ENCODE measurements around the gene ROR1.

The ROR1 gene

GRCh38 chr1:63870152-63870551 lies 96.3 kb downstream of the ROR1 start:
- Histone ChIP-seq H3K27me3 (ENCODE audit: control insufficient read depth, insufficient read depth, low read length) (no peaks in the 10 kb centered on the region), H3K4me3 (ENCODE audit: low read length) (no peak overlapping the region), H3K4me1 (ENCODE audit: control insufficient read depth, insufficient read depth, low read length) (peaks cover 8% of the 10 kb centered on the region), H3K9ac (ENCODE audit: low read length) (no peak overlapping the region), H3K36me3 (ENCODE audit: control insufficient read depth, insufficient read depth, low read length) (no peaks in the 10 kb centered on the region), H3K9me3 (ENCODE audit: control insufficient read depth, low read length) (no peaks in the 10 kb centered on the region)

- Histone ChIP-seq H3K9me3 (ENCODE audit: control insufficient read depth, low read length) (no peaks in the 10 kb centered on the region), H3K4me1 (ENCODE audit: control insufficient read depth, insufficient read depth, low read length) (peaks cover 8% of the 10 kb centered on the region), H3K4me3 (ENCODE audit: low read length) (no peak overlapping the region), H3K36me3 (ENCODE audit: control insufficient read depth, insufficient read depth, low read length) (no peaks in the 10 kb centered on the region), H3K9ac (ENCODE audit: low read length) (no peak overlapping the region), H3K27me3 (ENCODE audit: control insufficient read depth, insufficient read depth, low read length) (no peaks in the 10 kb centered on the region)
Measured at GRCh38 chr1:63871463-63871862, 97.6 kb downstream of the ROR1 start.

DNA sequence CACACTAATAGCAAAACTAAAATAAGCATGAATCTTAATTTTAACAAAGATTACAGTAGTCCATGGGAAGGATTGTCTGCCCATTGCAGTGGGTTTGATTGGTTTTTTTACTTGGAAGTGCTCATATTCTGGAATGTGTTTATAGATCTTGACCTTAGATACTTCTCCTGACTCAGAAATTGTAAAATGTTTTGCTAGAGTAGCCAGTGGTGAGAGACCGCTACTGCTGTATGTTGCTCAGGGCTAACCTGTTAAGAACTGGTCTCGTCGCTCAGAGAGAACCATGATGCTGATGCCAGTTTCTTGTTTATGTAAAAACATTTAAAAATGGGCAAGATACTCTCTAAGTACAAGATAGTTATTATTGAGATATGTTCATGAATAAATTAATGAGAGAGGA lies 99.9 kb downstream of the ROR1 start:
- no peaks in the 10 kb centered on the region for H3K27me3 ChIP-seq (ENCODE audit: control insufficient read depth, insufficient read depth, low read length)
- no peak overlapping the region for H3K4me3 ChIP-seq (ENCODE audit: low read length)
- no peaks in the 10 kb centered on the region for H3K9me3 ChIP-seq (ENCODE audit: control insufficient read depth, low read length)
- H3K4me1 ChIP-seq (ENCODE audit: control insufficient read depth, insufficient read depth, low read length) = peaks cover 8% of the 10 kb centered on the region
- no peaks in the 10 kb centered on the region for H3K36me3 ChIP-seq (ENCODE audit: control insufficient read depth, insufficient read depth, low read length)
- H3K9ac ChIP-seq (ENCODE audit: low read length) = no peak overlapping the region

GRCh38 chr1:63874278-63874880 lies 100.6 kb downstream of the ROR1 start:
- H3K4me3 ChIP-seq (ENCODE audit: low read length) = no peak overlapping the region
- H3K4me1 ChIP-seq (ENCODE audit: control insufficient read depth, insufficient read depth, low read length) = peaks cover 8% of the 10 kb centered on the region
- H3K9me3 ChIP-seq (ENCODE audit: control insufficient read depth, low read length) = no peaks in the 10 kb centered on the region
- H3K27me3 ChIP-seq (ENCODE audit: control insufficient read depth, insufficient read depth, low read length) = no peaks in the 10 kb centered on the region
- no peak overlapping the region for H3K9ac ChIP-seq (ENCODE audit: low read length)
- H3K36me3 ChIP-seq (ENCODE audit: control insufficient read depth, insufficient read depth, low read length) = no peaks in the 10 kb centered on the region

GRCh38 chr1:63875636-63876035 lies 101.8 kb downstream of the ROR1 start:
- H3K9me3 ChIP-seq (ENCODE audit: control insufficient read depth, low read length) = no peaks in the 10 kb centered on the region
- no peaks in the 10 kb centered on the region for H3K36me3 ChIP-seq (ENCODE audit: control insufficient read depth, insufficient read depth, low read length)
- peaks cover 8% of the 10 kb centered on the region for H3K4me1 ChIP-seq (ENCODE audit: control insufficient read depth, insufficient read depth, low read length)
- no peak overlapping the region for H3K4me3 ChIP-seq (ENCODE audit: low read length)
- no peak overlapping the region for H3K9ac ChIP-seq (ENCODE audit: low read length)
- no peaks in the 10 kb centered on the region for H3K27me3 ChIP-seq (ENCODE audit: control insufficient read depth, insufficient read depth, low read length)

GRCh38 chr1:63877021-63877767 lies 103.4 kb downstream of the ROR1 start:
- no peaks in the 10 kb centered on the region for H3K9me3 ChIP-seq (ENCODE audit: control insufficient read depth, low read length)
- H3K4me3 ChIP-seq (ENCODE audit: low read length) = no peak overlapping the region
- H3K27me3 ChIP-seq (ENCODE audit: control insufficient read depth, insufficient read depth, low read length) = no peaks in the 10 kb centered on the region
- peaks cover 8% of the 10 kb centered on the region for H3K4me1 ChIP-seq (ENCODE audit: control insufficient read depth, insufficient read depth, low read length)
- no peak overlapping the region for H3K9ac ChIP-seq (ENCODE audit: low read length)
- H3K36me3 ChIP-seq (ENCODE audit: control insufficient read depth, insufficient read depth, low read length) = no peaks in the 10 kb centered on the region

GRCh38 chr1:63877816-63878215 lies 104.0 kb downstream of the ROR1 start:
- H3K4me1 ChIP-seq (ENCODE audit: control insufficient read depth, insufficient read depth, low read length) = peaks cover 8% of the 10 kb centered on the region

DNA sequence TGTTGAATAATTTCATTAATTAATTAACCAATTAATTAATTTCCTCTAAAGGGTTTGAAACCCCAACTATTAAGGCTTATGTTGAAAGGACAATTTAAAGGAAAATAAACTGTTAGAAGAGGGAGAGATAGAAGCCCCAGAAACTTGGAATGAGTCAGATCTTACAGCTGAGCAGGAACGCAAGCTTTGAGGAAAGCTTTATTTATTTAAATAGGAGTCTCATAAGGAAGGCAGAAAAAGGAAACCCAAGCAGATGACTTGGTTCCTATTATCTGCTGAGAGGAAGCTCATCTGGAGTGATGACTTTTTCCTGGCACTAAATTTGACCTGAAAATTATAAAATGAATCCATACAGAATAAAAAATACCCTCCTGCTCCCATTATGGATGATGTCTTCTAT lies 105.1 kb downstream of the ROR1 start:
- Histone ChIP-seq H3K9ac (ENCODE audit: low read length) (no peak overlapping the region), H3K27me3 (ENCODE audit: control insufficient read depth, insufficient read depth, low read length) (no peaks in the 10 kb centered on the region), H3K36me3 (ENCODE audit: control insufficient read depth, insufficient read depth, low read length) (no peaks in the 10 kb centered on the region), H3K4me1 (ENCODE audit: control insufficient read depth, insufficient read depth, low read length) (peaks cover 8% of the 10 kb centered on the region), H3K4me3 (ENCODE audit: low read length) (no peak overlapping the region), H3K9me3 (ENCODE audit: control insufficient read depth, low read length) (no peaks in the 10 kb centered on the region)

More at GRCh38 chr1:63877816-63878215, 104.0 kb downstream of the ROR1 start:
- Histone ChIP-seq H3K9me3 (ENCODE audit: control insufficient read depth, low read length) (no peaks in the 10 kb centered on the region), H3K36me3 (ENCODE audit: control insufficient read depth, insufficient read depth, low read length) (no peaks in the 10 kb centered on the region), H3K9ac (ENCODE audit: low read length) (no peak overlapping the region), H3K4me3 (ENCODE audit: low read length) (no peak overlapping the region), H3K27me3 (ENCODE audit: control insufficient read depth, insufficient read depth, low read length) (no peaks in the 10 kb centered on the region)

- H3K4me3 ChIP-seq (ENCODE audit: low read length) = no peak overlapping the region
- H3K27me3 ChIP-seq (ENCODE audit: control insufficient read depth, insufficient read depth, low read length) = no peaks in the 10 kb centered on the region
- peaks cover 8% of the 10 kb centered on the region for H3K4me1 ChIP-seq (ENCODE audit: control insufficient read depth, insufficient read depth, low read length)
- H3K36me3 ChIP-seq (ENCODE audit: control insufficient read depth, insufficient read depth, low read length) = no peaks in the 10 kb centered on the region
- no peaks in the 10 kb centered on the region for H3K9me3 ChIP-seq (ENCODE audit: control insufficient read depth, low read length)
- no peak overlapping the region for H3K9ac ChIP-seq (ENCODE audit: low read length)
Measured at GRCh38 chr1:63880958-63881576, 107.2 kb downstream of the ROR1 start.

GRCh38 chr1:63882048-63882704 lies 108.4 kb downstream of the ROR1 start:
- Histone ChIP-seq H3K4me3 (ENCODE audit: low read length) (no peak overlapping the region), H3K27me3 (ENCODE audit: control insufficient read depth, insufficient read depth, low read length) (no peaks in the 10 kb centered on the region), H3K4me1 (ENCODE audit: control insufficient read depth, insufficient read depth, low read length) (peaks cover 6% of the 10 kb centered on the region), H3K9ac (ENCODE audit: low read length) (no peak overlapping the region), H3K36me3 (ENCODE audit: control insufficient read depth, insufficient read depth, low read length) (no peaks in the 10 kb centered on the region), H3K9me3 (ENCODE audit: control insufficient read depth, low read length) (no peaks in the 10 kb centered on the region)

GRCh38 chr1:63883494-63884235 lies 109.8 kb downstream of the ROR1 start:
- Histone ChIP-seq H3K36me3 (ENCODE audit: control insufficient read depth, insufficient read depth, low read length) (no peaks in the 10 kb centered on the region), H3K27me3 (ENCODE audit: control insufficient read depth, insufficient read depth, low read length) (no peaks in the 10 kb centered on the region), H3K4me1 (ENCODE audit: control insufficient read depth, insufficient read depth, low read length) (no peaks in the 10 kb centered on the region), H3K9ac (ENCODE audit: low read length) (no peak overlapping the region), H3K4me3 (ENCODE audit: low read length) (no peak overlapping the region), H3K9me3 (ENCODE audit: control insufficient read depth, low read length) (no peaks in the 10 kb centered on the region)
